CD4-positive, alpha-beta T cell treated with Interleukin-6 for 4 hours (primary cell): ENCODE results near the gene MCEMP1.

Experiments
- DNase-seq: peaks from one replicate; pipeline ENCODE4 v3.0.0-alpha.2; 2020; ENCODE audit warnings: mixed read lengths

Gene MCEMP1

GRCh38 chr19:7672522-7672921 is 4.4 kb upstream of the MCEMP1 start:
- no peak for DNase-seq

GRCh38 chr19:7674010-7675005 is 2.6 kb upstream of the MCEMP1 start:
- DNase-seq, result peak; percentile 36

GRCh38 chr19:7676376-7676775 is 514 bp upstream of the MCEMP1 start:
- DNase-seq, result no peak

GRCh38 chr19:7677669-7678311 is 900 bp downstream of the MCEMP1 start:
- DNase-seq, result no peak

- DNase-seq, result peak; percentile 78
Measured at GRCh38 chr19:7678971-7679751, 2.3 kb downstream of the MCEMP1 start.

GRCh38 chr19:7679771-7680605 is 3.1 kb downstream of the MCEMP1 start:
- no peak for DNase-seq

GRCh38 chr19:7680606-7681339 is 3.9 kb downstream of the MCEMP1 start, which contains the start of gene TRAPPC5:
Gene TRAPPC5, plus strand, starts transcription at chr19:7680833. Its CDS starts 1,421 bp downstream, at chr19:7682254.
- DNase-seq, result peak; percentile 88

GRCh38 chr19:7681340-7682174 is 4.7 kb downstream of the MCEMP1 start:
- DNase-seq, result peak; percentile 90

GRCh38 chr19:7682175-7682855 is 5.4 kb downstream of the MCEMP1 start:
- DNase-seq, result no peak

GRCh38 chr19:7685546-7686445 is 8.9 kb downstream of the MCEMP1 start:
- no peak for DNase-seq

GRCh38 chr19:7687177-7687576 is 10.3 kb downstream of the MCEMP1 start:
- no peak for DNase-seq

- DNase-seq, result no peak
Measured at GRCh38 chr19:7689165-7689564, 12.3 kb downstream of the MCEMP1 start.

- DNase-seq, result no peak
Measured at GRCh38 chr19:7690779-7691258, 13.9 kb downstream of the MCEMP1 start.

GRCh38 chr19:7691497-7691896 is 14.6 kb downstream of the MCEMP1 start:
- DNase-seq, result no peak

- DNase-seq, result no peak
Measured at GRCh38 chr19:7692417-7693088, 15.7 kb downstream of the MCEMP1 start.

- DNase-seq, result no peak
Measured at GRCh38 chr19:7694499-7694898, 17.6 kb downstream of the MCEMP1 start.

- no peak for DNase-seq
Measured at GRCh38 chr19:7697721-7698287, 20.9 kb downstream of the MCEMP1 start.

- no peak for DNase-seq
Measured at GRCh38 chr19:7698583-7698982, 21.7 kb downstream of the MCEMP1 start.
